ENCODE measurements around the gene PDCD4. TPM values are rescaled to one million over a fixed set of nuclear protein-coding genes. Genes with fewer than 3 reads are reported as not detected.
A peak's percentile ranks its signal among the peaks of the same experiment; 100 is the strongest.

The PDCD4 gene
- polyA plus RNA-seq, 1 of the 3 experiments (the other 2 are of a cell fraction): 23.3 TPM

DNA sequence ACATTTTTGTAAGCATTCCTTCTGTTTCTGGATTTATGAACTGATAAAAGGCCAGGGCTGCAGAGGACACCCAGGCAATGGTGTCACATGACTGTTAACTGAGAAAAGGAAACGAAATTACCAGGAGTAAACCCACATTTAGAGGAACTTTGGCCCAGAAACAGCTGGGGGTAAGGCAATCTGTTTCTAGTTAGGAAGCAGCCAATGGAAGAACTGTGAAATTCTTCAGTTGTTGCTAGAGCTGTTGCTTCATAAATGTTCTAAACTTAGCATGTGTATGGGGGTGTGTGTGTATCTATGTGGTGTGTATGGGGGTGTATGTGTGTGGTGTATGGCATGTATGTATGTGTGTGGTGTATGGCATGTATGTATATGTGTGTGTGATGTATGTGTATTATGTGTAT is 11.8 kb upstream of the PDCD4 start:
- Histone ChIP-seq H3K9ac (no peak overlapping the region), H4K20me1 (ENCODE audit: insufficient read depth) (no peaks in the 10 kb centered on the region), H2AFZ (ENCODE audit: low read depth) (no peak overlapping the region), H3K9me3 (no peaks in the 10 kb centered on the region), H3K4me1 (ENCODE audit: control insufficient read depth in 1 of 2, insufficient read depth in 2 of 2, low read depth in 1 of 2, low read length in 1 of 2) (peaks cover 0 to 36% of the 10 kb centered on the region in 2 experiments; a peak in 2 of 4 replicates), H3F3A (replicated peaks; ENCODE audit: insufficient read depth) (no peaks in the 10 kb centered on the region), H3K27me3 (ENCODE audit: insufficient read depth) (no peaks in the 10 kb centered on the region), H3K9me2 (no peaks in the 10 kb centered on the region), H3K4me2 (no peak overlapping the region), H3K27ac (ENCODE audit: low read depth in 2 of 2, low read length in 1 of 2) (peak overlapping the region in 1 of 2 experiments; percentile 73; a peak in 2 of 4 replicates), H3K79me2 (ENCODE audit: insufficient read depth) (no peaks in the 10 kb centered on the region), H3K4me3 (ENCODE audit: low read depth in 2 of 2, low read length in 1 of 2) (no peak overlapping the region), H3K36me3 (replicated peaks in 1 of 2; ENCODE audit: control insufficient read depth in 1 of 2, insufficient read depth in 2 of 2, low read length in 1 of 2) (no peaks in the 10 kb centered on the region)
- ChIA-PET POLR2A (interaction anchor here (1.0 to 3.1 kb wide), 2 partner anchors 9 to 12 kb away, joined by 3 to 12 read pairs; partner anchors contain the start of gene PDCD4), CTCF (interaction anchor here (1.1 to 1.5 kb wide), 2 partner anchors 33 to 114 kb away, joined by 4 read pairs; no protein-coding TSS in a partner anchor)
- no peak for DNase-seq
- TF ChIP-seq RAD21 (IDR thresholded peaks at IDR 0.05; ENCODE audit: low read length) (no peak), TAF1 (IDR thresholded peaks at IDR 0.05; ENCODE audit: borderline replicate concordance, low read depth, low read length) (no peak), MXI1 (IDR thresholded peaks at IDR 0.05; ENCODE audit: low read depth, low read length) (no peak), POLR2AphosphoS5 (IDR thresholded peaks at IDR 0.05; ENCODE audit: low read depth, low read length) (no peak), TEAD4 (IDR thresholded peaks at IDR 0.05; ENCODE audit: borderline replicate concordance, insufficient read depth) (no peak), GATA2 (CRISPR knock-in tag; IDR thresholded peaks at IDR 0.05) (peak; percentile 24; the same call in 1 of the 2 replicates), EP300 (IDR thresholded peaks at IDR 0.05; ENCODE audit: borderline replicate concordance in 1 of 2, low read depth in 1 of 2, low read length in 1 of 2) (peak in 1 of 2 experiments; percentile 59; a peak in 2 of 4 replicates), NFIC (IDR thresholded peaks at IDR 0.05; ENCODE audit: borderline replicate concordance) (no peak), RCOR1 (IDR thresholded peaks at IDR 0.05; ENCODE audit: low read length) (0 out of 2 replicates have a peak, but pooled peaks have one; percentile 63), SMC3 (IDR thresholded peaks at IDR 0.05; ENCODE audit: low read depth, low read length) (no peak), TCF12 (IDR thresholded peaks at IDR 0.05) (peak; percentile 67), FOXM1 (IDR thresholded peaks at IDR 0.05; ENCODE audit: low read depth) (no peak), RFX5 (IDR thresholded peaks at IDR 0.05; ENCODE audit: low read length) (peak; percentile 33; the same call in 1 of the 2 replicates), CHD2 (IDR thresholded peaks at IDR 0.05; ENCODE audit: low read length, partially characterized antibody) (peak; percentile 56), ELF1 (IDR thresholded peaks at IDR 0.05) (no peak)
- TF ChIP-seq, protein P1, sequence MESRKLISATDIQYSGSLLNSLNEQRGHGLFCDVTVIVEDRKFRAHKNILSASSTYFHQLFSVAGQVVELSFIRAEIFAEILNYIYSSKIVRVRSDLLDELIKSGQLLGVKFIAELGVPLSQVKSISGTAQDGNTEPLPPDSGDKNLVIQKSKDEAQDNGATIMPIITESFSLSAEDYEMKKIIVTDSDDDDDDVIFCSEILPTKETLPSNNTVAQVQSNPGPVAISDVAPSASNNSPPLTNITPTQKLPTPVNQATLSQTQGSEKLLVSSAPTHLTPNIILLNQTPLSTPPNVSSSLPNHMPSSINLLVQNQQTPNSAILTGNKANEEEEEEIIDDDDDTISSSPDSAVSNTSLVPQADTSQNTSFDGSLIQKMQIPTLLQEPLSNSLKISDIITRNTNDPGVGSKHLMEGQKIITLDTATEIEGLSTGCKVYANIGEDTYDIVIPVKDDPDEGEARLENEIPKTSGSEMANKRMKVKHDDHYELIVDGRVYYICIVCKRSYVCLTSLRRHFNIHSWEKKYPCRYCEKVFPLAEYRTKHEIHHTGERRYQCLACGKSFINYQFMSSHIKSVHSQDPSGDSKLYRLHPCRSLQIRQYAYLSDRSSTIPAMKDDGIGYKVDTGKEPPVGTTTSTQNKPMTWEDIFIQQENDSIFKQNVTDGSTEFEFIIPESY (IDR thresholded peaks at IDR 0.05; ENCODE audit: borderline replicate concordance, low read depth): no peak
- TF ChIP-seq, protein P2, sequence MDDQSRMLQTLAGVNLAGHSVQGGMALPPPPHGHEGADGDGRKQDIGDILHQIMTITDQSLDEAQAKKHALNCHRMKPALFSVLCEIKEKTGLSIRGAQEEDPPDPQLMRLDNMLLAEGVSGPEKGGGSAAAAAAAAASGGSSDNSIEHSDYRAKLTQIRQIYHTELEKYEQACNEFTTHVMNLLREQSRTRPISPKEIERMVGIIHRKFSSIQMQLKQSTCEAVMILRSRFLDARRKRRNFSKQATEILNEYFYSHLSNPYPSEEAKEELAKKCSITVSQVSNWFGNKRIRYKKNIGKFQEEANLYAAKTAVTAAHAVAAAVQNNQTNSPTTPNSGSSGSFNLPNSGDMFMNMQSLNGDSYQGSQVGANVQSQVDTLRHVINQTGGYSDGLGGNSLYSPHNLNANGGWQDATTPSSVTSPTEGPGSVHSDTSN (IDR thresholded peaks at IDR 0.05): no peak
- TF ChIP-seq, protein P3, sequence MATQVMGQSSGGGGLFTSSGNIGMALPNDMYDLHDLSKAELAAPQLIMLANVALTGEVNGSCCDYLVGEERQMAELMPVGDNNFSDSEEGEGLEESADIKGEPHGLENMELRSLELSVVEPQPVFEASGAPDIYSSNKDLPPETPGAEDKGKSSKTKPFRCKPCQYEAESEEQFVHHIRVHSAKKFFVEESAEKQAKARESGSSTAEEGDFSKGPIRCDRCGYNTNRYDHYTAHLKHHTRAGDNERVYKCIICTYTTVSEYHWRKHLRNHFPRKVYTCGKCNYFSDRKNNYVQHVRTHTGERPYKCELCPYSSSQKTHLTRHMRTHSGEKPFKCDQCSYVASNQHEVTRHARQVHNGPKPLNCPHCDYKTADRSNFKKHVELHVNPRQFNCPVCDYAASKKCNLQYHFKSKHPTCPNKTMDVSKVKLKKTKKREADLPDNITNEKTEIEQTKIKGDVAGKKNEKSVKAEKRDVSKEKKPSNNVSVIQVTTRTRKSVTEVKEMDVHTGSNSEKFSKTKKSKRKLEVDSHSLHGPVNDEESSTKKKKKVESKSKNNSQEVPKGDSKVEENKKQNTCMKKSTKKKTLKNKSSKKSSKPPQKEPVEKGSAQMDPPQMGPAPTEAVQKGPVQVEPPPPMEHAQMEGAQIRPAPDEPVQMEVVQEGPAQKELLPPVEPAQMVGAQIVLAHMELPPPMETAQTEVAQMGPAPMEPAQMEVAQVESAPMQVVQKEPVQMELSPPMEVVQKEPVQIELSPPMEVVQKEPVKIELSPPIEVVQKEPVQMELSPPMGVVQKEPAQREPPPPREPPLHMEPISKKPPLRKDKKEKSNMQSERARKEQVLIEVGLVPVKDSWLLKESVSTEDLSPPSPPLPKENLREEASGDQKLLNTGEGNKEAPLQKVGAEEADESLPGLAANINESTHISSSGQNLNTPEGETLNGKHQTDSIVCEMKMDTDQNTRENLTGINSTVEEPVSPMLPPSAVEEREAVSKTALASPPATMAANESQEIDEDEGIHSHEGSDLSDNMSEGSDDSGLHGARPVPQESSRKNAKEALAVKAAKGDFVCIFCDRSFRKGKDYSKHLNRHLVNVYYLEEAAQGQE (IDR thresholded peaks at IDR 0.05; ENCODE audit: low read depth, low read length): no peak
- TF ChIP-seq, protein P4, sequence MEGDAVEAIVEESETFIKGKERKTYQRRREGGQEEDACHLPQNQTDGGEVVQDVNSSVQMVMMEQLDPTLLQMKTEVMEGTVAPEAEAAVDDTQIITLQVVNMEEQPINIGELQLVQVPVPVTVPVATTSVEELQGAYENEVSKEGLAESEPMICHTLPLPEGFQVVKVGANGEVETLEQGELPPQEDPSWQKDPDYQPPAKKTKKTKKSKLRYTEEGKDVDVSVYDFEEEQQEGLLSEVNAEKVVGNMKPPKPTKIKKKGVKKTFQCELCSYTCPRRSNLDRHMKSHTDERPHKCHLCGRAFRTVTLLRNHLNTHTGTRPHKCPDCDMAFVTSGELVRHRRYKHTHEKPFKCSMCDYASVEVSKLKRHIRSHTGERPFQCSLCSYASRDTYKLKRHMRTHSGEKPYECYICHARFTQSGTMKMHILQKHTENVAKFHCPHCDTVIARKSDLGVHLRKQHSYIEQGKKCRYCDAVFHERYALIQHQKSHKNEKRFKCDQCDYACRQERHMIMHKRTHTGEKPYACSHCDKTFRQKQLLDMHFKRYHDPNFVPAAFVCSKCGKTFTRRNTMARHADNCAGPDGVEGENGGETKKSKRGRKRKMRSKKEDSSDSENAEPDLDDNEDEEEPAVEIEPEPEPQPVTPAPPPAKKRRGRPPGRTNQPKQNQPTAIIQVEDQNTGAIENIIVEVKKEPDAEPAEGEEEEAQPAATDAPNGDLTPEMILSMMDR (IDR thresholded peaks at IDR 0.05): no peak
- 0% methylated on average over 1 of the region's 1 CpG for WGBS (ENCODE audit: low lambda C conversion rate)

Measured in SK-N-SH (cell line).